ENCODE results near the gene CALCOCO1. TPM values are rescaled to one million over a fixed set of nuclear protein-coding genes. Genes with fewer than 3 reads are reported as not detected.

Gene CALCOCO1
- polyA plus RNA-seq, 1 donor from 2014 or later = 169 TPM

DNA sequence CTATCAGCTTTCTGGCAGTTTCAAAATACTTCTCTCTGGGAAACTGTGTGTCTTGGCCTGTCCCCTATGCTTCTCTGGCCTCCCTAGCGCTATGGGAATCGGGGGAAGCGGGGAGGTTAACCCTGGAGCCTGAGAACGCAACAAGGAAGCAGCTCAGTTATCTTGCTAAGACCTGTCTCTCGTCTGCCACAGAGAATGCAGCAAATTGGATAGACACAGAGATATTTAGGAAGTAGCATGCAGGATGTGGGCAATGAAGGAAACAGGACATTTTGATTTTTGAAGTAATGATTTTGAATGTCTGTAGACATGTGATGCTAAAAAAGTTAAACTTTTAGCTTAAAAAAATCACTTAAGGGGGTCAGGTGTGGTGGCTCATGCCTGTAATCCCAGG is 6.6 kb upstream of the CALCOCO1 start:
- Histone ChIP-seq H3K4me3 (ENCODE audit: low read length) (no peak overlapping the region), H3K9me2 (ENCODE audit: insufficient read depth, low read length) (no peaks in the 10 kb centered on the region), H3F3A (ENCODE audit: insufficient read depth, low read length, poor library complexity, severe bottlenecking) (peaks cover 16% of the 10 kb centered on the region), H3K9ac (ENCODE audit: low read length) (no peak overlapping the region), H3K27ac (ENCODE audit: low read length) (no peak overlapping the region), H3K4me2 (ENCODE audit: low read length) (no peak overlapping the region), H2AFZ (ENCODE audit: low read depth, low read length) (no peak overlapping the region), H3K27me3 (ENCODE audit: insufficient read depth, low read depth, low read length) (no peaks in the 10 kb centered on the region), H3K79me2 (replicated peaks; ENCODE audit: insufficient read depth, low read length) (no peaks in the 10 kb centered on the region), H4K20me1 (ENCODE audit: insufficient read depth) (no peaks in the 10 kb centered on the region), H3K36me3 (ENCODE audit: insufficient read depth, low read length) (no peaks in the 10 kb centered on the region), H3K9me3 (ENCODE audit: low read length) (no peaks in the 10 kb centered on the region)
- TF ChIP-seq MXI1 (conservative IDR thresholded peaks at IDR 0.05; ENCODE audit: poor library complexity, severe bottlenecking) (no peak), EP300 (conservative IDR thresholded peaks at IDR 0.05; ENCODE audit: poor library complexity, severe bottlenecking) (no peak), POLR2AphosphoS5 (IDR thresholded peaks at IDR 0.05) (no peak), TAF1 (IDR thresholded peaks at IDR 0.05; ENCODE audit: low read depth) (no peak), SMC3 (conservative IDR thresholded peaks at IDR 0.05; ENCODE audit: poor library complexity) (no peak), CTCF (IDR thresholded peaks at IDR 0.05; ENCODE audit: poor library complexity, severe bottlenecking) (no peak), EZH2 (IDR thresholded peaks at IDR 0.05; ENCODE audit: borderline replicate concordance, insufficient read depth, low read length, poor library complexity, severe bottlenecking) (no peak), RAD21 (conservative IDR thresholded peaks at IDR 0.05) (no peak)
- TF ChIP-seq, protein P1, sequence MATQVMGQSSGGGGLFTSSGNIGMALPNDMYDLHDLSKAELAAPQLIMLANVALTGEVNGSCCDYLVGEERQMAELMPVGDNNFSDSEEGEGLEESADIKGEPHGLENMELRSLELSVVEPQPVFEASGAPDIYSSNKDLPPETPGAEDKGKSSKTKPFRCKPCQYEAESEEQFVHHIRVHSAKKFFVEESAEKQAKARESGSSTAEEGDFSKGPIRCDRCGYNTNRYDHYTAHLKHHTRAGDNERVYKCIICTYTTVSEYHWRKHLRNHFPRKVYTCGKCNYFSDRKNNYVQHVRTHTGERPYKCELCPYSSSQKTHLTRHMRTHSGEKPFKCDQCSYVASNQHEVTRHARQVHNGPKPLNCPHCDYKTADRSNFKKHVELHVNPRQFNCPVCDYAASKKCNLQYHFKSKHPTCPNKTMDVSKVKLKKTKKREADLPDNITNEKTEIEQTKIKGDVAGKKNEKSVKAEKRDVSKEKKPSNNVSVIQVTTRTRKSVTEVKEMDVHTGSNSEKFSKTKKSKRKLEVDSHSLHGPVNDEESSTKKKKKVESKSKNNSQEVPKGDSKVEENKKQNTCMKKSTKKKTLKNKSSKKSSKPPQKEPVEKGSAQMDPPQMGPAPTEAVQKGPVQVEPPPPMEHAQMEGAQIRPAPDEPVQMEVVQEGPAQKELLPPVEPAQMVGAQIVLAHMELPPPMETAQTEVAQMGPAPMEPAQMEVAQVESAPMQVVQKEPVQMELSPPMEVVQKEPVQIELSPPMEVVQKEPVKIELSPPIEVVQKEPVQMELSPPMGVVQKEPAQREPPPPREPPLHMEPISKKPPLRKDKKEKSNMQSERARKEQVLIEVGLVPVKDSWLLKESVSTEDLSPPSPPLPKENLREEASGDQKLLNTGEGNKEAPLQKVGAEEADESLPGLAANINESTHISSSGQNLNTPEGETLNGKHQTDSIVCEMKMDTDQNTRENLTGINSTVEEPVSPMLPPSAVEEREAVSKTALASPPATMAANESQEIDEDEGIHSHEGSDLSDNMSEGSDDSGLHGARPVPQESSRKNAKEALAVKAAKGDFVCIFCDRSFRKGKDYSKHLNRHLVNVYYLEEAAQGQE (IDR thresholded peaks at IDR 0.05; ENCODE audit: borderline replicate concordance) = no peak

GRCh38 chr12:53733051-53733806 is 6.0 kb upstream of the CALCOCO1 start:
- Histone ChIP-seq H3K36me3 (ENCODE audit: insufficient read depth, low read length) (no peaks in the 10 kb centered on the region), H3K9me3 (ENCODE audit: low read length) (no peaks in the 10 kb centered on the region), H3K9ac (ENCODE audit: low read length) (no peak overlapping the region), H2AFZ (ENCODE audit: low read depth, low read length) (no peak overlapping the region), H4K20me1 (ENCODE audit: insufficient read depth) (no peaks in the 10 kb centered on the region), H3K79me2 (replicated peaks; ENCODE audit: insufficient read depth, low read length) (no peaks in the 10 kb centered on the region), H3K9me2 (ENCODE audit: insufficient read depth, low read length) (no peaks in the 10 kb centered on the region), H3K4me3 (ENCODE audit: low read length) (no peak overlapping the region), H3F3A (ENCODE audit: insufficient read depth, low read length, poor library complexity, severe bottlenecking) (peaks cover 13% of the 10 kb centered on the region), H3K27ac (ENCODE audit: low read length) (no peak overlapping the region), H3K4me2 (ENCODE audit: low read length) (no peak overlapping the region), H3K27me3 (ENCODE audit: insufficient read depth, low read depth, low read length) (no peaks in the 10 kb centered on the region)
- TF ChIP-seq, protein P1 (IDR thresholded peaks at IDR 0.05; ENCODE audit: borderline replicate concordance) = no peak
- TF ChIP-seq SMC3 (conservative IDR thresholded peaks at IDR 0.05; ENCODE audit: poor library complexity) = no peak
- no peak for TF ChIP-seq CTCF (IDR thresholded peaks at IDR 0.05; ENCODE audit: poor library complexity, severe bottlenecking)
- TF ChIP-seq EP300 (conservative IDR thresholded peaks at IDR 0.05; ENCODE audit: poor library complexity, severe bottlenecking) = no peak
- no peak for TF ChIP-seq TAF1 (IDR thresholded peaks at IDR 0.05; ENCODE audit: low read depth)

Data from neural cell (in vitro differentiated cells).